Caco-2 (cell line): Measurements from ENCODE around the gene GRK4. TPM values are rescaled to one million over a fixed set of nuclear protein-coding genes. Genes with fewer than 3 reads are reported as not detected.

Source experiments
- BruUV-seq: library from RNA; stranded (reverse); fragments of 400-500 nt; replicated peaks from 2 replicates; lab custom pipeline; 2021; lab: Mats Ljungman, UMichigan
- CTCF ChIA-PET: fragments of 300-600 bp; sonication (Branson Sonifier 250); formaldehyde crosslinking; loops from one replicate; lab custom pipeline; 2022; ENCODE audit warnings: antibody characterized with exemption; lab: Charles Lee
- POLR2A ChIA-PET: fragments of 300-600 bp; sonication (Branson Sonifier 250); formaldehyde crosslinking; loops from one replicate; lab custom pipeline; 2022; ENCODE audit warnings: antibody characterized with exemption; lab: Charles Lee
- DNase-seq, 2 experiments: peaks; one replicate each; pipeline versions ENCODE4 v3.0.0 to v3.0.0-alpha.2; 2020 to 2022
- H3K27me3 ChIP-seq: replicated peaks from 2 replicates; pipeline ENCODE4 v1.6.0; 2011; ENCODE audit warnings: low read length; ENCODE audit not compliant: control insufficient read depth, insufficient read depth
- H3K36me3 ChIP-seq: 2 replicates; pipeline ENCODE4 v1.5.1; 2011; ENCODE audit warnings: low read length; ENCODE audit not compliant: control insufficient read depth, insufficient read depth
- H3K4me1 ChIP-seq: fragments of 250-450 bp; sonication (Bioruptor Pico); 2 replicates; pipeline ENCODE4 v1.5.1; 2020; ENCODE audit warnings: mild to moderate bottlenecking
- H3K4me3 ChIP-seq: 2 replicates; pipeline ENCODE4 v1.5.1; 2011; ENCODE audit warnings: low read depth, mild to moderate bottlenecking, control low read depth, low read length
- H3K9me3 ChIP-seq: fragments of 250-450 bp; sonication (Bioruptor Pico); 2 replicates; pipeline ENCODE4 v1.5.1; 2020; ENCODE audit warnings: mild to moderate bottlenecking, moderate library complexity
- H3K27ac Mint-ChIP-seq: one replicate; pipeline ENCODE4 v1.8.0; 2022; ENCODE audit warnings: mixed read lengths; ENCODE audit not compliant: unreplicated experiment
- H3K27me3 Mint-ChIP-seq: one replicate; pipeline ENCODE4 v1.8.0; 2022; ENCODE audit warnings: mixed read lengths; ENCODE audit not compliant: insufficient read depth, unreplicated experiment
- H3K36me3 Mint-ChIP-seq: one replicate; pipeline ENCODE4 v1.8.0; 2022; ENCODE audit warnings: mild to moderate bottlenecking, mixed read lengths; ENCODE audit not compliant: insufficient read depth, unreplicated experiment
- H3K4me1 Mint-ChIP-seq: one replicate; pipeline ENCODE4 v1.8.0; 2022; ENCODE audit warnings: low read depth, mixed read lengths; ENCODE audit not compliant: unreplicated experiment
- H3K4me3 Mint-ChIP-seq: one replicate; pipeline ENCODE4 v1.8.0; 2022; ENCODE audit warnings: mild to moderate bottlenecking, moderate library complexity, mixed read lengths; ENCODE audit not compliant: unreplicated experiment
- H3K9me3 Mint-ChIP-seq: one replicate; pipeline ENCODE4 v1.8.0; 2022; ENCODE audit warnings: mixed read lengths; ENCODE audit not compliant: unreplicated experiment
- CTCF ChIP-seq, 2 experiments: fragments of 200-600 bp in 1 of 2; IDR thresholded peaks; 1 replicate in 1 of 2; 2 replicates in 1 of 2; pipeline versions ENCODE4 v1.5.1 to v1.8.0; 2011 to 2022; ENCODE audit warnings: antibody characterized with exemption in 1 of 2, control low read depth in 1 of 2, inconsistent platforms in 1 of 2, low read depth in 1 of 2, low read length in 1 of 2, mild to moderate bottlenecking in 1 of 2, moderate library complexity in 1 of 2; ENCODE audit not compliant: insufficient read depth in 1 of 2, severe bottlenecking in 1 of 2, unreplicated experiment in 1 of 2
- intact Hi-C: fragments of 100-400 bp; cut with micrococcal nuclease; formaldehyde crosslinking; loops from one replicate; pipeline ENCODE4 v1.10.0; 2022; ENCODE audit not compliant: unreplicated experiment
- total RNA-seq: library from RNA; stranded (reverse); gene quantifications from 2 replicates; pipeline ENCODE4 v1.2.3, GENCODE V29; 2022

GRK4 gene
- total RNA-seq, 1 experiment from 2014 or later = 7.1 TPM

GRCh38 chr4:3067473-3068001 is 104.2 kb downstream of the GRK4 start:
- H3K9me3 ChIP-seq = no peaks in the 10 kb centered on the region
- H3K9me3 Mint-ChIP-seq = no peaks in the 10 kb centered on the region
- TF ChIP-seq CTCF (IDR thresholded peaks at IDR 0.05; ENCODE audit: insufficient read depth in 1 of 2, low read depth in 1 of 2, low read length in 1 of 2, severe bottlenecking in 1 of 2, unreplicated experiment in 1 of 2) = no peak
- no peaks in the 10 kb centered on the region for H3K36me3 ChIP-seq
- no peaks in the 10 kb centered on the region for H3K4me1 Mint-ChIP-seq
- no peaks in the 10 kb centered on the region for H3K36me3 Mint-ChIP-seq
- ChIA-PET CTCF (no interaction called here), POLR2A (no interaction called here)
- no TSS peak for BruUV-seq
- H3K27ac Mint-ChIP-seq = no peak overlapping the region
- H3K4me3 ChIP-seq = no peak overlapping the region
- DNase-seq = no peak
- intact Hi-C loops = no loop called here
- H3K27me3 ChIP-seq = no peaks in the 10 kb centered on the region
- H3K4me3 Mint-ChIP-seq = no peak overlapping the region
- H3K4me1 ChIP-seq = no peaks in the 10 kb centered on the region
- H3K27me3 Mint-ChIP-seq = no peaks in the 10 kb centered on the region

GRCh38 chr4:3069661-3070199 is 106.4 kb downstream of the GRK4 start:
- Histone ChIP-seq H3K4me1 (peaks cover 7% of the 10 kb centered on the region; the same call in 1 of the 2 replicates), H3K27me3 (no peaks in the 10 kb centered on the region), H3K4me3 (no peak overlapping the region), H3K9me3 (no peaks in the 10 kb centered on the region), H3K36me3 (no peaks in the 10 kb centered on the region)
- no peaks in the 10 kb centered on the region for H3K9me3 Mint-ChIP-seq
- no peaks in the 10 kb centered on the region for H3K27me3 Mint-ChIP-seq
- no peak for TF ChIP-seq CTCF (IDR thresholded peaks at IDR 0.05; ENCODE audit: insufficient read depth in 1 of 2, low read depth in 1 of 2, low read length in 1 of 2, severe bottlenecking in 1 of 2, unreplicated experiment in 1 of 2)
- no TSS peak for BruUV-seq
- ChIA-PET CTCF (no interaction called here), POLR2A (no interaction called here)
- H3K4me1 Mint-ChIP-seq = no peaks in the 10 kb centered on the region
- intact Hi-C loops = no loop called here
- no peak for DNase-seq
- no peak overlapping the region for H3K27ac Mint-ChIP-seq
- H3K4me3 Mint-ChIP-seq = no peak overlapping the region
- H3K36me3 Mint-ChIP-seq = no peaks in the 10 kb centered on the region

GRCh38 chr4:3070709-3071500 is 107.5 kb downstream of the GRK4 start:
- ChIA-PET POLR2A (interaction anchor here (0.6 kb wide), 1 partner anchor 43 kb away, joined by 3 read pairs; no protein-coding TSS in a partner anchor), CTCF (no interaction called here)
- DNase-seq = no peak
- Histone ChIP-seq H3K27me3 (no peaks in the 10 kb centered on the region), H3K4me3 (no peak overlapping the region), H3K36me3 (no peaks in the 10 kb centered on the region), H3K4me1 (peaks cover 7% of the 10 kb centered on the region; the same call in 1 of the 2 replicates), H3K9me3 (no peaks in the 10 kb centered on the region)
- Mint-ChIP-seq H3K4me3 (no peak overlapping the region), H3K4me1 (peaks cover 6% of the 10 kb centered on the region), H3K9me3 (no peaks in the 10 kb centered on the region), H3K27ac (no peak overlapping the region), H3K36me3 (peaks cover 6% of the 10 kb centered on the region), H3K27me3 (no peaks in the 10 kb centered on the region)
- intact Hi-C loops = no loop called here
- BruUV-seq = no TSS peak
- no peak for TF ChIP-seq CTCF (IDR thresholded peaks at IDR 0.05; ENCODE audit: insufficient read depth in 1 of 2, low read depth in 1 of 2, low read length in 1 of 2, severe bottlenecking in 1 of 2, unreplicated experiment in 1 of 2)
